ENCODE measurements around the gene NTN3. TPM values are rescaled to one million over a fixed set of nuclear protein-coding genes. Genes with fewer than 3 reads are reported as not detected.
A peak's percentile ranks its signal among the peaks of the same experiment; 100 is the strongest.

Gene NTN3
- total RNA-seq, 1 donor from 2014 or later = 17.9 TPM

DNA sequence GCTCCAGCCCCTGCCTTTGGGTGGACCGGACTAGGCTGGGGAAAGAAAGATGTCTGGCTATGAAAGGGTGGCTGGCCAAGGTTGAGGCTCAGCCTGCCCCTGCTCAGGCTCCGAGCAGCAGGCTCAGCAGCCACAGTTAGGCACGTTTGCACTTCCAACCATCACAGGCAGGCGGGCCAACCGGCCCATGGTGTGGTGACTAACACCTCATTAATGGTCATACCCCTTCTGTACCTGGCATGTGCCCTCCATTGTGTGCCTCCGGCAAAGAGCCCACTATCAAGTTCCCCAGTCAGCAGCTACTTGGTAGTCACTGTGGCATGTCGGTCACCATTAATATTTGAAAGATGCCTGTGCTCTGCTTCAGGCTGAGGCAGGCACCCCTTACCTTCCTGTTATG, 10.6 kb downstream of the NTN3 start:
- H3K9me3 Mint-ChIP-seq = no peaks in the 10 kb centered on the region
- no peak overlapping the region for H3K4me3 Mint-ChIP-seq
- no peak for DNase-seq (ENCODE audit: low spot score in 2 of 2, unreplicated experiment in 2 of 2)
- no peaks in the 10 kb centered on the region for H3K36me3 Mint-ChIP-seq
- H3K27ac Mint-ChIP-seq = no peak overlapping the region
- peaks cover 3% of the 10 kb centered on the region for H3K27me3 Mint-ChIP-seq (ENCODE audit: low read depth)
- TF ChIP-seq, protein P1, sequence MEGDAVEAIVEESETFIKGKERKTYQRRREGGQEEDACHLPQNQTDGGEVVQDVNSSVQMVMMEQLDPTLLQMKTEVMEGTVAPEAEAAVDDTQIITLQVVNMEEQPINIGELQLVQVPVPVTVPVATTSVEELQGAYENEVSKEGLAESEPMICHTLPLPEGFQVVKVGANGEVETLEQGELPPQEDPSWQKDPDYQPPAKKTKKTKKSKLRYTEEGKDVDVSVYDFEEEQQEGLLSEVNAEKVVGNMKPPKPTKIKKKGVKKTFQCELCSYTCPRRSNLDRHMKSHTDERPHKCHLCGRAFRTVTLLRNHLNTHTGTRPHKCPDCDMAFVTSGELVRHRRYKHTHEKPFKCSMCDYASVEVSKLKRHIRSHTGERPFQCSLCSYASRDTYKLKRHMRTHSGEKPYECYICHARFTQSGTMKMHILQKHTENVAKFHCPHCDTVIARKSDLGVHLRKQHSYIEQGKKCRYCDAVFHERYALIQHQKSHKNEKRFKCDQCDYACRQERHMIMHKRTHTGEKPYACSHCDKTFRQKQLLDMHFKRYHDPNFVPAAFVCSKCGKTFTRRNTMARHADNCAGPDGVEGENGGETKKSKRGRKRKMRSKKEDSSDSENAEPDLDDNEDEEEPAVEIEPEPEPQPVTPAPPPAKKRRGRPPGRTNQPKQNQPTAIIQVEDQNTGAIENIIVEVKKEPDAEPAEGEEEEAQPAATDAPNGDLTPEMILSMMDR (IDR thresholded peaks at IDR 0.05; ENCODE audit: unreplicated experiment) = no peak
- H3K4me1 Mint-ChIP-seq = peaks cover 15% of the 10 kb centered on the region

DNA sequence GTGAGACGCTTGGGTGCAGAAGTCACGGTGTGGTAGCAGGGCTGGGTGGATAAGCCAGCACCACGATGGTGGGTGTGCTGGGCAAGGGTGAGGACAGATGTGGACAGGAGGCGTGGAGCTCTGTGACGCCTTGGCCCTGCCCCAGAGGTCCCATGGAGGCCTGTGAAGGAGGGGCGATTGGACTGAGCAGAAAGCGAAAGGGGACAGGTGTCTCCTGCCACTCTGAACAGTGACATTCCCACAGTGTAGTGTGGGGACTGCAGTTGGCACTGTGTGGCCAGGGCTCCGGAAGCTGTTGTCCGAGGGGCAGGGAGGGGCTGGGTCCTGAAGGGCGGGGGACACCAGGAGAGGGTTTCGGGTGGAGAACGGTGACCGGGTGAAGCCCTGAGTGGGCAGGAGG, 11.2 kb downstream of the NTN3 start:
- peak in 1 of 2 experiments; percentile 18 for DNase-seq (ENCODE audit: low spot score in 2 of 2, unreplicated experiment in 2 of 2)
- Mint-ChIP-seq H3K36me3 (no peaks in the 10 kb centered on the region), H3K27ac (no peak overlapping the region), H3K4me3 (no peak overlapping the region), H3K9me3 (no peaks in the 10 kb centered on the region), H3K4me1 (peaks cover 21% of the 10 kb centered on the region), H3K27me3 (ENCODE audit: low read depth) (peaks cover 3% of the 10 kb centered on the region)
- TF ChIP-seq, protein P1 (IDR thresholded peaks at IDR 0.05; ENCODE audit: unreplicated experiment) = no peak

DNA sequence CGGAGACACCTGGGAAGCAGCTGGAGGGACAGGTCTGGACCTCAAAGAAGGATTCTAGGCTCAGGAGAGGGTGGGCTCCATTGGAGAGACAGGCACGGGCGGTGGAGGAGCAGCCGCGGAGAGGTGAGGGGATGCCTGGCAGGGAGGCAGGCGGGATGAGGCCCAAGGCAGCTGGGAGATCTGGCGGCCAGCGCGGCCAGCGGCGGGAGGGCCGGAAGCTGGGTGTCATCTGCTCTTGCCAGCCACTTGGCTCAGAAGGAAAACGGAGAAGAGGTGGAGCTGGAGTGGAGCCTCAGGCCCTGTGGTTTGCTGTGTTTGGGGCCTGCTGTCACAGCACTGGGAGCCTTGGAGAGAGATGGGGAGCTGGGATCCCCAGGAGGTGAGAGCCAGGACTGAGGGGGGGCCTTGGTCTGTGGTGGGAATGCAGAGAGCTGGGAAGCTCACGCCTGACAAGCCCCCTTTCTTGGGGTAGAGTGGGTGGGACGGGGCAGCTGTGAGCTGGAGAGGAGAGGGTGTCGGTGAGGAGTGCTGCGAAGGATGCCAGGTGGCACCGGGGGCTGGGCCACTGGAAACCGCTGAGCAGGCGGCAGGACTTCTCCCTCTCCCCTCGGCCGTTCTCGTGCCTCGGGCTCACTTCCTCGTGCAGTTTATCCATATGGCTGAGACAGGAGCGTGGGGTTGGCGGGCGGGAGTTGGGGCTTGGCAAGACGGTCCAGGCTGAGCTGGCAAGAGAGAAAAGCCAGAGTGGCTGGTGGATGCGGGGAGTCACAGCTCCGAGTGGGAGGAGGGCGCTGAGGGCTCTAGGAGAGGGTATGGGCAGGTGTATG, 11.8 kb downstream of the NTN3 start:
- Mint-ChIP-seq H3K4me3 (no peak overlapping the region), H3K27me3 (ENCODE audit: low read depth) (no peaks in the 10 kb centered on the region), H3K9me3 (no peaks in the 10 kb centered on the region), H3K27ac (no peak overlapping the region), H3K36me3 (no peaks in the 10 kb centered on the region), H3K4me1 (peaks cover 22% of the 10 kb centered on the region)
- TF ChIP-seq, protein P1 (IDR thresholded peaks at IDR 0.05; ENCODE audit: unreplicated experiment) = no peak
- DNase-seq (ENCODE audit: low spot score in 2 of 2, unreplicated experiment in 2 of 2) = no peak

DNA sequence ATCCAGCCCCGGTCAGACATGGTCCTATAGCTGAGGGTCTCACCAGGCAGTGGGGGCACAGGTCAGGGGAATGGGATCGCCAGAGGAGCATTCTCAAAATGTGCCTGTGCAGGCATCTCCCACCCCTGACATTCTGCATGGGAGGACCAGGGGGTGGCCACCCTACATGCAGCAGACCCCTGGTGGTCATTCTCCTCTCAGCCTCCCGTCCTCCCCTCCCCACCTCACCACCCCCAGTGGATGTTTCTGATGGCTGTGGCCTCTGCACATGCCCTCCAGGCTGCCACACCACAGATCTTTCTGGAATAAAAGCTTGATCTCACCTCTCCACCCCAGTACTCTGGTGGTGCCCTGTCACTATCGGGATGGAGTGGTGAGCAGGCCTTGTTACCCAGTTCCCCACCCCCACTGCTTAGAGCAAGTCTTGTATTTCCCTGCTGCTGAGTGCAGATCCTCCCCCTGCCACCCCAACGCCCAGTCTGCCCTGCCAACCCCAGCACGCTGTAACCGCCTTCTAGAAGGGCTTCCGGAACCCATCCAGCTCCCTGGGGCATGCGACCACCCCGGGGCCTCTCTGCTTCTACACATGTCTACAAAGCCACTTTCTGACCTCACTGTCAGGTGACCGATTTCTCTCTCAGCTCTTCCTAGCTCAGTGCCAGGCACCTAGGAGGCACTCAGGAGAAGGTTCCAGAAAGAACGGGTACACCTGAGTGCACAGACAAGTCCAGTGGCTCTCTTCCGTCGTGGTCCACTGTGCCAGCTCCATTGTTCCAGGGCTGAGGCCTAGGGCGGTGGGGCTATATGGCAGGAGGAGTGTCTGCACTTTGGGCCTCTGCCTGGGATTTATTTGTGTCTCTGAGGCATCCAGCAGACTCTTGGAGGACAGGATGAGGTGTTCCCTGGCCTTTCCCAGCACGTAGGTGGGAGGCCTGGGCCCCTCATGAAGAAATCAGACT, 13.1 kb downstream of the NTN3 start:
- H3K27ac Mint-ChIP-seq = no peak overlapping the region

DNA sequence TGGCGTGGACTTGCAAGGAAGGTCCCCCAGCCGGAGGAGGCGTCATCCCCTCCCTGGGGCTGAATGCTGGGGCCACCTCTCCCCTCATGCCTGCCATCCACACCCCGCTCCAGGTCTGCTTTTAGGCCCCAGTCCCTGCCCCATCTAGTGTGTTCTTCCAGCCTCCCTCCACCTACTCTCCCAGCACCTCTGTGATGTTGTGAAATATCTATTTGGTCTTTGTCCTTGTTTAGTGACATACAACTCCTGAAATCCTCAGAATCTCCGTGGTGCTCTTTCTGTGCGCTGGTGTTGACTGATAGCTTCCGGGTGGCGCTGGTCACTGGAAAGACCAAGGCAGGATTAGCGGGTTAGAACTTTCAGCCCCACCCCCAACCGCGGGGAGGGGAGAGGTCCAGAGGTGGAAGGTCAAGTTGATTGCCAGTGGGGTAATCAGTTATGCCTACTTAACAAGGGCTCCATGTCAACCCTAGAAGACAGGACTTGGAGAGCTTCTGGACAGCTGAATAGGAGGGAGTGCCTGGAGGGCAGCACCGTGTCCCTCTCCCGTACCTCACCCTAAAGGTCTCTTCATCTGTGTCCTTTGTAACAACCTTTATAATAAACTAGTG, 13.9 kb downstream of the NTN3 start:
- no peaks in the 10 kb centered on the region for H3K36me3 Mint-ChIP-seq
- no peak for DNase-seq (ENCODE audit: low spot score in 2 of 2, unreplicated experiment in 2 of 2)
- peaks cover 26% of the 10 kb centered on the region for H3K4me1 Mint-ChIP-seq
- H3K9me3 Mint-ChIP-seq = no peaks in the 10 kb centered on the region
- H3K27me3 Mint-ChIP-seq (ENCODE audit: low read depth) = no peaks in the 10 kb centered on the region
- no peak overlapping the region for H3K27ac Mint-ChIP-seq
- TF ChIP-seq, protein P1 (IDR thresholded peaks at IDR 0.05; ENCODE audit: unreplicated experiment) = no peak
- H3K4me3 Mint-ChIP-seq = no peak overlapping the region

More for the DNA sequence above, 13.1 kb downstream of the NTN3 start:
- Mint-ChIP-seq H3K9me3 (no peaks in the 10 kb centered on the region), H3K36me3 (no peaks in the 10 kb centered on the region), H3K4me1 (peaks cover 25% of the 10 kb centered on the region), H3K4me3 (no peak overlapping the region), H3K27me3 (ENCODE audit: low read depth) (no peaks in the 10 kb centered on the region)
- TF ChIP-seq, protein P1 (IDR thresholded peaks at IDR 0.05; ENCODE audit: unreplicated experiment) = no peak
- DNase-seq (ENCODE audit: low spot score in 2 of 2, unreplicated experiment in 2 of 2) = no peak
